Activated T-cell treated with anti-CD3 and anti-CD28 coated beads, Interleukin-2, amount 50 U/mL, for 24 hours (primary cell): Measurements from ENCODE around the gene NUAK2.
"Not testable (repeated sequence)": the region's sequence is repeated elsewhere in the genome, so short reads cannot be mapped to it uniquely, and the experiment has no call there.

Source experiments
- DNase-seq: peaks from one replicate; pipeline ENCODE4 v3.0.0-alpha.2; 2020
- H3K27ac Mint-ChIP-seq: 2 replicates; pipeline ENCODE4 v1.8.0; 2020; ENCODE audit warnings: mild to moderate bottlenecking, mixed read lengths
- H3K27me3 Mint-ChIP-seq: 2 replicates; pipeline ENCODE4 v1.8.0; 2020; ENCODE audit warnings: mixed read lengths
- H3K36me3 Mint-ChIP-seq: 2 replicates; pipeline ENCODE4 v1.8.0; 2020; ENCODE audit warnings: low read depth, mixed read lengths
- H3K4me1 Mint-ChIP-seq: 2 replicates; pipeline ENCODE4 v1.8.0; 2020; ENCODE audit warnings: low read depth, mixed read lengths
- H3K4me3 Mint-ChIP-seq: 2 replicates; pipeline ENCODE4 v1.8.0; 2020; ENCODE audit warnings: mild to moderate bottlenecking, moderate library complexity, mixed read lengths
- H3K9me3 Mint-ChIP-seq: 2 replicates; pipeline ENCODE4 v1.8.0; 2020; ENCODE audit warnings: mixed read lengths

Gene NUAK2

DNA sequence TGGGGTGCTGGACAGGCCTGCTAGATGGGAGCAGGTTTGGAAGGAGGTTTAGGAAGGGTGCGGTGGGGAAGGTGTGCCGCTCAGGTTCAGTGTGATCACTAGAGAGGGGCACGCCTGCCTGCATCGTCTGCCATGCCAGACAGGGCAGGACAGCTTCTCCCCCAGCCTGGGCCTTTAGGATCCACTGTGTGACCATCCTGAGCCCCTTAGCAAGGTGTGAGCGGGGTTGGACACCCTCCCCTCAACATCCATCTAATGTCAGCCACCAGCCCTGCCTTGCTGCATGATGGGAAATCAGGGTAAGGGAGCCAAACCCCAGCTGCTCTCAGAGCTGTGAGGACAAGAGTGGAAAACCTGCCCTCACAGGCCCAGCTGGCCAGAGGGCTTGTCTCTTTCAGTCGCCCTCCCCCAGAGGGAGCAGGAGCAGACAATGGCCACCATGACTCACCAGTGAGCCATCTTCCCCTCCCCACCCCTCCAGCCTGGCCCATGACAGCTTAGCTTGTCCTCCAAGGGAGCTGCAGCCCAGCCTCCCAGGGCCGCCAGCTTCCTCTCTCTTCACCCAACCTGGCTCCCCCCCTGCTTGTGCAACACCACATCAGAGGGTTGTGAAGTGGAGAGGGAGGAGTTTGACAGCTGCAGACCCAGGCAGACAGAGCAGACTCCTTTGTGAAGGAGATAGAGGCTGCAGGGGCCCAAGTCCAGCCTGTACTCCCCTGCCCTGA lies 37.0 kb downstream of the NUAK2 start:
- no peaks in the 10 kb centered on the region for H3K27me3 Mint-ChIP-seq
- H3K4me3 Mint-ChIP-seq, result peak overlapping the region; percentile 26
- no peaks in the 10 kb centered on the region for H3K36me3 Mint-ChIP-seq
- no peaks in the 10 kb centered on the region for H3K9me3 Mint-ChIP-seq
- peak overlapping the region; percentile 73 for H3K27ac Mint-ChIP-seq
- DNase-seq, result peak; percentile 80
- H3K4me1 Mint-ChIP-seq, result peaks cover 82% of the 10 kb centered on the region

DNA sequence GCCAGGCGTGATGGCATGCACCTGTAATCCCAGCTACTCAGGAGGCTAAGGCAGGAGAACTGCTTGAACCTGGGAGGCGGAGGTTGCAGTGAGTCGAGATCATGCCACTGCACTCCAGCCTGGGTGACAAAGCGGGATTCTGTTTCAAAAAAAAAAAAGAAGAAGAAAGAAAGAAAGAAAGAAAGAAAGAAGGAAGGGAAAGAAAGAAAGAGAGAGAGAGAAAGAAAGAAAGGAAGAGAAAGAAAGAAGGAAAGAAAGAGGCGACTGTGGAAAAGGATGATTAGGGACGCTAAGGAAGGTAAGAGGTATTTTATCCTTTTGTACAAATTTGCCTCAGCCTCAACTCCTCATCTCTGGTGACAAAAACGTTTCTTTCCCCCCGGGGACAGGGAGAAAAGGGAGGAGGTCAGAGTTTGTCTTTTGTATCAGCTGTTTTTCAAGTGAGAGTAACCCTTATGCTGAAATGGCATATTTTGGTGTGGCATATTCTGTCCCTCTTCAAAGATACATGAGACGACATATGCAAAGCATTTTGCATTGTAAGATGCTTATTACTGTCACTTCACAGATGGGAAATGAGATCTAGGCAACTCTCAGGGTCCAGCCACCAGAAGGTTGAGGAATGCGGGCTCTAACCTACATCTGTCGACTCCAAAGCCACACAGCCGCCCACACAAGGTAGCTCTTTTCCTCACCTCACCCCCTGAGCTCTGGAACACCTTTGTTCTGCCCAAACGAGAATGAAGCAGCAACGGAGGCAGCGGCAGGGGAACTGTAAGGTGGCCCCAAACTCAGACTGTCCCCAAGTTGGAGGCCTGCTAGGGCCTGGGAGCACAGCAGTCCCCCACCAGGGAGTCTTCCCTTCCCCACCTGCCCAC lies 38.0 kb downstream of the NUAK2 start:
- no peaks in the 10 kb centered on the region for H3K9me3 Mint-ChIP-seq
- H3K36me3 Mint-ChIP-seq, result no peaks in the 10 kb centered on the region

GRCh38 chr1:205280666-205281395 lies 40.7 kb downstream of the NUAK2 start:
- not testable (repeated sequence) for DNase-seq, H3K9me3 Mint-ChIP-seq, H3K36me3 Mint-ChIP-seq, H3K27me3 Mint-ChIP-seq, H3K4me3 Mint-ChIP-seq
- H3K4me1 Mint-ChIP-seq, result peaks cover 72% of the 10 kb centered on the region
- H3K27ac Mint-ChIP-seq, result peak overlapping the region; percentile 22

More for the DNA sequence above, 38.0 kb downstream of the NUAK2 start:
- no peak for DNase-seq
- Mint-ChIP-seq H3K4me1 (peaks cover 87% of the 10 kb centered on the region), H3K27me3 (no peaks in the 10 kb centered on the region), H3K27ac (peak overlapping the region; percentile 47), H3K4me3 (no peak overlapping the region)

- Mint-ChIP-seq H3K27me3 (no peaks in the 10 kb centered on the region), H3K36me3 (no peaks in the 10 kb centered on the region), H3K9me3 (no peaks in the 10 kb centered on the region), H3K27ac (no peak overlapping the region), H3K4me3 (no peak overlapping the region), H3K4me1 (peaks cover 71% of the 10 kb centered on the region)
- peak; percentile 42 for DNase-seq
Measured at GRCh38 chr1:205279986-205280385, 41.6 kb downstream of the NUAK2 start.

DNA sequence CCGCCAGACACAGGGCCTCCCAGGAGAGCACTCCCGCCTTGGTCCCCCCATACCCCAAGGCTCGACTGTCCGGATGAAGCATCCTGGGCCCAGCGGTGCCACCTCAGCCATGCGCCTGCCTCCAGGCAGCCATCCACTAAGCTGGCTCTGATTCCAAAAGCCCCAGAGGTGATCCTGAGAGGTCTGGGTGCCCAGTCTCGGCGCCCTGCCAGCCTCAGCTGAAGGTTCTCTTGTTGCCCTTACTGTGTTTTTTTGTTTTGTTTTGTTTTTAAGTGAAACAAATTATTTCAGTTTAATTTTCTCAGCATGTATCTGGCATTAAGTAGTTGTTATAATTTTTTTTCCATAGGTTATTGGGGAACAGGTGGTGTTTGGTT lies 44.9 kb downstream of the NUAK2 start:
- no peak overlapping the region for H3K27ac Mint-ChIP-seq
- no peak for DNase-seq
- peaks cover 59% of the 10 kb centered on the region for H3K4me1 Mint-ChIP-seq
- no peaks in the 10 kb centered on the region for H3K9me3 Mint-ChIP-seq
- H3K4me3 Mint-ChIP-seq, result no peak overlapping the region
- peaks cover 7% of the 10 kb centered on the region for H3K36me3 Mint-ChIP-seq
- H3K27me3 Mint-ChIP-seq, result no peaks in the 10 kb centered on the region

GRCh38 chr1:205275916-205276688 lies 45.4 kb downstream of the NUAK2 start:
- Mint-ChIP-seq H3K27me3 (no peaks in the 10 kb centered on the region), H3K9me3 (no peaks in the 10 kb centered on the region), H3K4me3 (no peak overlapping the region), H3K27ac (no peak overlapping the region), H3K36me3 (peaks cover 10% of the 10 kb centered on the region), H3K4me1 (peaks cover 59% of the 10 kb centered on the region)
- no peak for DNase-seq

DNA sequence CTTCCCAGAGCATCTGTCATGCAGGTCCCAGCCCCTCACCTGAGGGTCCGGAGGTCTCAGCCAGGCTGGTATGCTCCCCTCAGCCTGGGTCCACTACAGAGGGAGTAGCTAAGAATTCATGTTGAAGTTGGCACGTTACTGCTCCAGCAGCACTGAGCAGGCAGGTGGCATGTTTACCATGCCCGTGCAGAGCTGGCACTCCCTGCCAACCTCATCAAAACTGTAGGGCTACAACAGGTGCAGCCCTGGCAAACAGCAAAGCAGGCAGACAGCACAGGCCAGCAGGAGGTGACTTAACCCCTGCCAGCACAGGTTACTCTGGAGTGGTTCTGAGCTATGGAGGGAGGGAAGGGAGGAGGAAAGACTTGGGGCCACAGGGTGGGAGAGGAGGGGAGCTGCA lies 46.4 kb downstream of the NUAK2 start:
- Mint-ChIP-seq H3K4me3 (no peak overlapping the region), H3K27ac (no peak overlapping the region), H3K4me1 (peaks cover 52% of the 10 kb centered on the region), H3K9me3 (no peaks in the 10 kb centered on the region), H3K27me3 (no peaks in the 10 kb centered on the region), H3K36me3 (peaks cover 11% of the 10 kb centered on the region)
- DNase-seq, result no peak

GRCh38 chr1:205274041-205274691 lies 47.4 kb downstream of the NUAK2 start:
- Mint-ChIP-seq H3K4me1 (peaks cover 42% of the 10 kb centered on the region), H3K27me3 (no peaks in the 10 kb centered on the region), H3K36me3 (peaks cover 11% of the 10 kb centered on the region), H3K9me3 (no peaks in the 10 kb centered on the region), H3K4me3 (no peak overlapping the region), H3K27ac (no peak overlapping the region)
- no peak for DNase-seq

GRCh38 chr1:205273551-205273982 lies 48.0 kb downstream of the NUAK2 start:
- Mint-ChIP-seq H3K27me3 (no peaks in the 10 kb centered on the region), H3K4me3 (no peak overlapping the region), H3K36me3 (peaks cover 14% of the 10 kb centered on the region), H3K9me3 (no peaks in the 10 kb centered on the region), H3K4me1 (peaks cover 36% of the 10 kb centered on the region), H3K27ac (no peak overlapping the region)
- peak; percentile 90 for DNase-seq

DNA sequence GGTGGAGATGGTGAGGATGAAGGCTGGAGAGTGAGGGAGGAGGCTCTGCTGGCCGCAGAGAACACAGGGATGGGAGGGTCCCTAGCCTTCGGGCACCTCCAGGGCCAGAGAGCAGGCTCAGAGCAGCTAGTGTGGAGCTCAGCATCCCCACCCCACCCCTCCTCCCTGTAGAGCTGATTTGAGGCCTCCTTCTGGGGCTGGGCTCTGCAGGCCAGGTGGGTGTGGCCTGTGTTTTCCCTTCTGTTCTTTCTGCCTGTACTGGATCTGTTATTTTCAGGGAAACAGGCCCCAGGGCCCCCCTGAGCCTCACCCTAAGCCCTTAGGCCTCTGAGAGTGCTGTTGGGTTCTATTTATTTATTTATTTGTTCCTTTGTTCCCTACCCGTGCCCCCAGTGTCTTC lies 49.0 kb downstream of the NUAK2 start:
- Mint-ChIP-seq H3K27me3 (no peaks in the 10 kb centered on the region), H3K27ac (no peak overlapping the region), H3K4me3 (no peak overlapping the region), H3K4me1 (peaks cover 28% of the 10 kb centered on the region), H3K9me3 (no peaks in the 10 kb centered on the region), H3K36me3 (peaks cover 14% of the 10 kb centered on the region)
- DNase-seq, result no peak

DNA sequence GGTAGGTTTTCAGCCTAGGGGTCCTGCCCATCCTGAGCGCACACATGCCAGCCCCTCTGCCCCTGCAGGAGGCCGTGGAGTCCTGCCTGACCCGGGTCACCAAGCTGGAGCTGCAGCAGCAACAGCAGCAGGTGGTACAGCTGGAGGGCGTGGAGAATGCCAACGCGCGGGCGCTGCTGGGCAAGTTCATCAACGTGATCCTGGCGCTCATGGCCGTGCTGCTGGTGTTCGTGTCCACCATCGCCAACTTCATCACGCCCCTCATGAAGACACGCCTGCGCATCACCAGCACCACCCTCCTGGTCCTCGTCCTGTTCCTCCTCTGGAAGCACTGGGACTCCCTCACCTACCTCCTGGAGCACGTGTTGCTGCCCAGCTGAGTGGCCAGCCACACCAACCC lies 49.8 kb downstream of the NUAK2 start:
- DNase-seq, result no peak
- Mint-ChIP-seq H3K4me1 (peaks cover 26% of the 10 kb centered on the region), H3K36me3 (peaks cover 14% of the 10 kb centered on the region), H3K4me3 (no peak overlapping the region), H3K9me3 (no peaks in the 10 kb centered on the region), H3K27ac (no peak overlapping the region), H3K27me3 (no peaks in the 10 kb centered on the region)

DNA sequence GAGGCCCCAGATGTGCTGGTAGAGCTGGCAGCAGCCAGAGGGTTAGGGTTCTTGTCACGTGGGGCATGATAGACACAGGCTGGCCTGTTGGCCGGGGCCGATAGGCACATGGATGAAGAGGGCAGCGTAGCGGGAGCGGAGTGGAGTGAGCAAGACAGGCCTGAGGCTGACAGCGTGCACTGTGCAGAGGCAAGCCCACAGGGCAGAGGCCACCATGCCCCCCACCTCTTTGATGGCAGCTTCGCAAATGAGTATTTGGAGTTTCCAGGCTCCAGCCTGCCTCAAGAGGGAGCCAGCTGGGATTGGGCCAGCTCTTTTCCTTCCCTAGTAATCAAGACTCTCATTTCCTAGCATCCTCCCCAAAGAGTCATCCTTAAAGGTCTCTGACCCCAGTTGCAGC lies 50.3 kb downstream of the NUAK2 start:
- no peak overlapping the region for H3K4me3 Mint-ChIP-seq

DNA sequence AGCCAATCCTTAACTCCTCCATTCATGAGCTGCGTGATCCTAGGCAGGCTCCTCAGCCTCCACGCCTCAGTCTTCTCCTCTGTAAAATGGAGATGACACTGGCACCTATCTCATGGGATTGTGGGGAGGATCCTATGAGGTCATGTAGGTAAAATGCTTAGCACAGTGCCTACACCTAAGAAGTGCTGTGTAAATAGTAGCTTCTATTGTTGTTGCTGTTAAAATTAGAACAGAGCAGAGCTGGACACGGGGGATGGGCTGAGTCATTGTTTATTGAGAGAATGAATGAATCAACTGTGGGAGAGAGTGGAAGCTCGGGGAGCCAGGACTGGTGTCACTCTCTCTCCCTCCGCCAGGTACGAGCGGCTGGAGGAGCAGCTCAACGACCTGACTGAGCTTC lies 50.8 kb downstream of the NUAK2 start:
- no peak for DNase-seq
- H3K36me3 Mint-ChIP-seq, result peaks cover 14% of the 10 kb centered on the region
- no peaks in the 10 kb centered on the region for H3K27me3 Mint-ChIP-seq
- H3K4me3 Mint-ChIP-seq, result no peak overlapping the region
- no peak overlapping the region for H3K27ac Mint-ChIP-seq
- H3K4me1 Mint-ChIP-seq, result peaks cover 24% of the 10 kb centered on the region
- no peaks in the 10 kb centered on the region for H3K9me3 Mint-ChIP-seq

More for the DNA sequence above, 50.3 kb downstream of the NUAK2 start:
- Mint-ChIP-seq H3K27me3 (no peaks in the 10 kb centered on the region), H3K27ac (no peak overlapping the region), H3K4me1 (peaks cover 24% of the 10 kb centered on the region), H3K9me3 (no peaks in the 10 kb centered on the region), H3K36me3 (peaks cover 14% of the 10 kb centered on the region)
- DNase-seq, result no peak

- Mint-ChIP-seq H3K27me3 (no peaks in the 10 kb centered on the region), H3K9me3 (no peaks in the 10 kb centered on the region), H3K27ac (no peak overlapping the region), H3K4me1 (peaks cover 20% of the 10 kb centered on the region), H3K4me3 (no peak overlapping the region), H3K36me3 (peaks cover 14% of the 10 kb centered on the region)
- no peak for DNase-seq
Measured at GRCh38 chr1:205270271-205270670, 51.3 kb downstream of the NUAK2 start.
